ENCODE measurements around the gene FRMD7.

GRCh38 chrX:132125906-132126305 lies 1.9 kb downstream of the FRMD7 start:
- TF ChIP-seq CTCF (IDR thresholded peaks at IDR 0.05) (no peak), POLR2A (IDR thresholded peaks at IDR 0.05) (no peak)

Measured in adrenal gland (tissue), 5 donors.